HCEC 1CT (cell line): ENCODE measurements around the gene SLC12A7.
"Not testable (repeated sequence)": the region's sequence is repeated elsewhere in the genome, so short reads cannot be mapped to it uniquely, and the experiment has no call there.

Experiments used
- DNase-seq: peaks from one replicate; pipeline ENCODE4 v3.0.0-alpha.2; 2017

SLC12A7 gene

GRCh38 chr5:1111727-1112289 is at the start of gene SLC12A7:
TSS of gene SLC12A7 (minus strand) at chr5:1112063. CDS start at chr5:1111991, 72 bp downstream.
- DNase-seq: no peak

GRCh38 chr5:1161108-1161832 is 49.4 kb upstream of the SLC12A7 start:
- DNase-seq: no peak

- DNase-seq: no peak
These were observed 48.0 kb upstream of the SLC12A7 start for GRCh38 chr5:1159774-1160406.

- no peak for DNase-seq
These were observed 47.4 kb upstream of the SLC12A7 start for GRCh38 chr5:1159341-1159675.

- DNase-seq: no peak
These were observed 46.9 kb upstream of the SLC12A7 start for GRCh38 chr5:1158647-1159340.

GRCh38 chr5:1157461-1157986 is 45.7 kb upstream of the SLC12A7 start:
- DNase-seq: not testable (repeated sequence)

- no peak for DNase-seq
These were observed 45.0 kb upstream of the SLC12A7 start for GRCh38 chr5:1156754-1157460.

GRCh38 chr5:1156033-1156753 is 44.3 kb upstream of the SLC12A7 start:
- DNase-seq: no peak

- DNase-seq: no peak
These were observed 43.5 kb upstream of the SLC12A7 start for GRCh38 chr5:1155191-1156032.

- DNase-seq: no peak
These were observed 41.6 kb upstream of the SLC12A7 start for GRCh38 chr5:1153428-1153827.

- no peak for DNase-seq
These were observed 41.0 kb upstream of the SLC12A7 start for GRCh38 chr5:1152771-1153282.

- DNase-seq: no peak
These were observed 40.3 kb upstream of the SLC12A7 start for GRCh38 chr5:1152156-1152555.

GRCh38 chr5:1151316-1151715 is 39.5 kb upstream of the SLC12A7 start:
- no peak for DNase-seq

GRCh38 chr5:1150866-1151265 is 39.0 kb upstream of the SLC12A7 start:
- DNase-seq: no peak

- no peak for DNase-seq
These were observed 33.0 kb upstream of the SLC12A7 start for GRCh38 chr5:1144638-1145396.

- no peak for DNase-seq
These were observed 32.2 kb upstream of the SLC12A7 start for GRCh38 chr5:1144089-1144488.

GRCh38 chr5:1143670-1143951 is 31.7 kb upstream of the SLC12A7 start:
- DNase-seq: no peak

- no peak for DNase-seq
These were observed 31.2 kb upstream of the SLC12A7 start for GRCh38 chr5:1142886-1143669.

GRCh38 chr5:1141834-1142233 is 30.0 kb upstream of the SLC12A7 start:
- DNase-seq: no peak

- DNase-seq: no peak
These were observed 28.9 kb upstream of the SLC12A7 start for GRCh38 chr5:1140818-1141189.
